Neural cell (in vitro differentiated cells): ENCODE results near the gene NT5C3A. TPM values are rescaled to one million over a fixed set of nuclear protein-coding genes. Genes with fewer than 3 reads are reported as not detected.

Experiments used
- H2AFZ ChIP-seq: fragments of 200-600, 300-800 bp; sonication (generic), shearing (Covaris generic); 2 replicates; pipeline ENCODE4 v1.6.0; 2014; ENCODE audit warnings: low read depth, mild to moderate bottlenecking, antibody characterized with exemption, low read length, moderate library complexity
- H3F3A ChIP-seq: fragments of 200-600 bp; shearing (Covaris generic); 2 replicates; pipeline ENCODE4 v1.6.1; 2016; ENCODE audit warnings: mild to moderate bottlenecking, moderate library complexity, mixed read lengths, antibody characterized with exemption, low read length; ENCODE audit not compliant: insufficient read depth, poor library complexity, severe bottlenecking
- H3K27ac ChIP-seq: fragments of 200-600, 300-800 bp; sonication (generic), shearing (Covaris generic); 2 replicates; pipeline ENCODE4 v1.5.1; 2014; ENCODE audit warnings: mild to moderate bottlenecking, low read length, moderate library complexity
- H3K27me3 ChIP-seq: fragments of 300-800, 200-600 bp; sonication (generic), shearing (Covaris generic); 2 replicates; pipeline ENCODE4 v1.6.0; 2014; ENCODE audit warnings: mild to moderate bottlenecking, low read depth, low read length, moderate library complexity; ENCODE audit not compliant: insufficient read depth
- H3K36me3 ChIP-seq: fragments of 300-800, 200-600 bp; sonication (generic), shearing (Covaris generic); 2 replicates; pipeline ENCODE4 v1.5.1; 2014; ENCODE audit warnings: mild to moderate bottlenecking, antibody characterized with exemption, low read length, moderate library complexity; ENCODE audit not compliant: insufficient read depth
- H3K4me2 ChIP-seq: fragments of 300-800, 200-600 bp; sonication (generic), shearing (Covaris generic); 2 replicates; pipeline ENCODE4 v1.6.0; 2014; ENCODE audit warnings: mild to moderate bottlenecking, low read length
- H3K4me3 ChIP-seq: fragments of 300-800, 200-600 bp; sonication (generic), shearing (Covaris generic); 2 replicates; pipeline ENCODE4 v1.5.1; 2014; ENCODE audit warnings: mild to moderate bottlenecking, low read length, moderate library complexity
- H3K79me2 ChIP-seq: fragments of 200-600 bp; shearing (Covaris generic); replicated peaks from 2 replicates; pipeline ENCODE4 v1.6.0; 2014; ENCODE audit warnings: mild to moderate bottlenecking, low read length, moderate library complexity; ENCODE audit not compliant: insufficient read depth
- H3K9ac ChIP-seq: fragments of 300-800, 200-600 bp; sonication (generic), shearing (Covaris generic); 2 replicates; pipeline ENCODE4 v1.6.1; 2016; ENCODE audit warnings: mild to moderate bottlenecking, low read length, mixed read lengths
- H3K9me2 ChIP-seq: fragments of 200-600 bp; shearing (Covaris generic); 2 replicates; pipeline ENCODE4 v1.6.1; 2016; ENCODE audit warnings: mild to moderate bottlenecking, low read length, mixed read lengths; ENCODE audit not compliant: insufficient read depth
- H3K9me3 ChIP-seq: fragments of 200-600, 300-800 bp; sonication (generic), shearing (Covaris generic); 2 replicates; pipeline ENCODE4 v1.6.1; 2016; ENCODE audit warnings: mild to moderate bottlenecking, mixed run types, low read length, moderate library complexity, mixed read lengths
- H4K20me1 ChIP-seq: fragments of 200-600 bp; shearing (Covaris generic); 2 replicates; pipeline ENCODE4 v1.6.1; 2016; ENCODE audit warnings: mild to moderate bottlenecking, mixed run types; ENCODE audit not compliant: insufficient read depth
- CTCF ChIP-seq: fragments of 450-650 bp; IDR thresholded peaks from 2 replicates; pipeline ENCODE4 v1.5.1; 2014; ENCODE audit warnings: antibody characterized with exemption, mild to moderate bottlenecking, moderate library complexity; ENCODE audit not compliant: poor library complexity, severe bottlenecking
- EP300 ChIP-seq: fragments of 450-650 bp; conservative IDR thresholded peaks from 2 replicates; pipeline ENCODE4 v1.6.1; 2014; ENCODE audit warnings: antibody characterized with exemption, mild to moderate bottlenecking, moderate library complexity; ENCODE audit not compliant: poor library complexity, severe bottlenecking
- EZH2 ChIP-seq: fragments of 200-600, 300-800 bp; shearing (Covaris generic), sonication (generic); IDR thresholded peaks from 2 replicates; pipeline ENCODE4 v1.6.1; 2014; ENCODE audit warnings: antibody characterized with exemption, low read length, borderline replicate concordance, mild to moderate bottlenecking; ENCODE audit not compliant: insufficient read depth, poor library complexity, severe bottlenecking
- MXI1 ChIP-seq: fragments of 450-650 bp; conservative IDR thresholded peaks from 2 replicates; pipeline ENCODE4 v1.6.1; 2014; ENCODE audit warnings: antibody characterized with exemption, mild to moderate bottlenecking; ENCODE audit not compliant: poor library complexity, severe bottlenecking
- POLR2AphosphoS5 ChIP-seq: IDR thresholded peaks from 2 replicates; pipeline ENCODE4 v1.6.1; 2012
- RAD21 ChIP-seq: fragments of 450-650 bp; conservative IDR thresholded peaks from 2 replicates; pipeline ENCODE4 v1.6.1; 2014; ENCODE audit warnings: antibody characterized with exemption, mild to moderate bottlenecking, moderate library complexity
- REST ChIP-seq: IDR thresholded peaks from 2 replicates; pipeline ENCODE4 v1.6.1; 2012; ENCODE audit warnings: borderline replicate concordance
- SMC3 ChIP-seq: fragments of 450-650 bp; conservative IDR thresholded peaks from 2 replicates; pipeline ENCODE4 v1.6.1; 2014; ENCODE audit warnings: antibody characterized with exemption, mild to moderate bottlenecking, moderate library complexity; ENCODE audit not compliant: poor library complexity
- TAF1 ChIP-seq: IDR thresholded peaks from 2 replicates; pipeline ENCODE4 v1.6.1; 2012; ENCODE audit warnings: low read depth
- polyA plus RNA-seq: library from polyadenylated mRNA; depleted of rRNA; stranded (reverse); fragments of >200 nt; gene quantifications from 2 replicates; pipeline ENCODE4 v1.2.3, GENCODE V29; 2014

The NT5C3A gene
- polyA plus RNA-seq, 1 donor from 2014 or later: 99.2 TPM

GRCh38 chr7:33070277-33070676 is 7.7 kb upstream of the NT5C3A start:
- Histone ChIP-seq H3K27ac (no peak overlapping the region), H3F3A (no peaks in the 10 kb centered on the region), H3K4me3 (no peak overlapping the region), H3K9me2 (no peaks in the 10 kb centered on the region), H2AFZ (no peak overlapping the region), H3K79me2 (no peaks in the 10 kb centered on the region), H4K20me1 (no peaks in the 10 kb centered on the region), H3K4me2 (no peak overlapping the region), H3K27me3 (no peaks in the 10 kb centered on the region), H3K36me3 (no peaks in the 10 kb centered on the region), H3K9ac (no peak overlapping the region), H3K9me3 (peaks cover 24% of the 10 kb centered on the region)
- TF ChIP-seq RAD21 (no peak), EZH2 (no peak), EP300 (no peak), CTCF (no peak), REST (no peak), SMC3 (no peak), MXI1 (no peak), POLR2AphosphoS5 (no peak), TAF1 (no peak)

GRCh38 chr7:33067921-33068320 is 5.3 kb upstream of the NT5C3A start:
- H3K9me3 ChIP-seq: peaks cover 24% of the 10 kb centered on the region
- H3K36me3 ChIP-seq: no peaks in the 10 kb centered on the region
- no peak overlapping the region for H3K9ac ChIP-seq
- H3K9me2 ChIP-seq: no peaks in the 10 kb centered on the region
- H3K27me3 ChIP-seq: no peaks in the 10 kb centered on the region
- no peak overlapping the region for H3K4me2 ChIP-seq
- no peak overlapping the region for H3K4me3 ChIP-seq
- H3K27ac ChIP-seq: no peak overlapping the region
- no peaks in the 10 kb centered on the region for H3F3A ChIP-seq
- TF ChIP-seq EZH2: no peak
- no peak for TF ChIP-seq REST
- TF ChIP-seq TAF1: no peak
- no peak for TF ChIP-seq SMC3
- TF ChIP-seq POLR2AphosphoS5: no peak
- TF ChIP-seq CTCF: no peak
- no peak for TF ChIP-seq EP300
- TF ChIP-seq RAD21: no peak
- no peak for TF ChIP-seq MXI1
- peaks cover 3% of the 10 kb centered on the region for H3K79me2 ChIP-seq
- H4K20me1 ChIP-seq: no peaks in the 10 kb centered on the region
- no peak overlapping the region for H2AFZ ChIP-seq
